Activated CD4-positive, alpha-beta T cell treated with anti-CD3 and anti-CD28 coated beads for 1 hour (primary cell): Measurements from ENCODE around the gene DERL2.
"Not testable (repeated sequence)": the region's sequence is repeated elsewhere in the genome, so short reads cannot be mapped to it uniquely, and the experiment has no call there.

Experiments
- DNase-seq: peaks from one replicate; pipeline ENCODE4 v3.0.0-alpha.2; 2020

DERL2 gene

DNA sequence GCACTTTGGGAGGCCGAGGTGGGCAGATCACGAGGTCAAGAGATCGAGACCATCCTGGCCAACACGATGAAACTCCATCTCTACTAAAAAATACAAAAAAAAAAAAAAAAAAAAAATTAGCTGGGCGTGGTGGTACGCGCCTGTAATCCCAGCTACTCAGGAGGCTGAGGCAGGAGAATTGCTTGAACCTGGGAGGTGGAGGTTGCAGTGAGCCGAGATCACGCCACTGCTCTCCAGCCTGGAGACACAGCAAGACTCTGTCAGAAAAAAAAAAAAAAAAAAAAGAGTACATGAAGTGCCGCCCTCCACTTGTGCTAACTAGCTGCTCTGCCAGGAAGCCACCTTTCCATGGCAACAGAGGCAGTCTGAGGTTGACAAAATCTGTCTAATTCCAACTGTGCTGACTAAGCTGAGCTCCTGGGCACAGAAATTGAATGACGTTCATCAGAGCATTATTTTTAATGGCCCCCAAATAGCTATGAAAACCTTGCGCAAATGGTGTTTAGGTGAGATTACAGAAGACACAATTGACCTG lies 50.1 kb downstream of the DERL2 start:
- DNase-seq: not testable (repeated sequence)

DNA sequence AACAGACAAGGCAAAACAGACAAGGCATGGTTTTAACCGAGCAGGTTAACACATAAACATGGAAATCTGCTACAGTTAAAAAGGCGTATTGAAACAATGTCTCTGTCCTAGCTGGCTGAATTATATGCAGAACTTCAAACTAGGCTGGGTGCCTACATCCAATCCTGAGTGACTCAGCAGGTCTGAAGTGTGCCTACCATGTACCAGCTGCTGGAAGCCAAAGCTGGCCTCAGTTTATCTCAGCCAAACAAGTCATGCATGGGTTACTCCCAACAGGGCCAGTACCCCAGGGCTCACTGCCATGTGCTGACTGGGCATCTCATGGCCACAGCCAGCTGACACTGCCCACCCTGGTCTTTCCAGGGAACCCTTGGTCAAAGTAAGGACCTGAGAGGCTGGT lies 51.0 kb downstream of the DERL2 start:
- no peak for DNase-seq

DNA sequence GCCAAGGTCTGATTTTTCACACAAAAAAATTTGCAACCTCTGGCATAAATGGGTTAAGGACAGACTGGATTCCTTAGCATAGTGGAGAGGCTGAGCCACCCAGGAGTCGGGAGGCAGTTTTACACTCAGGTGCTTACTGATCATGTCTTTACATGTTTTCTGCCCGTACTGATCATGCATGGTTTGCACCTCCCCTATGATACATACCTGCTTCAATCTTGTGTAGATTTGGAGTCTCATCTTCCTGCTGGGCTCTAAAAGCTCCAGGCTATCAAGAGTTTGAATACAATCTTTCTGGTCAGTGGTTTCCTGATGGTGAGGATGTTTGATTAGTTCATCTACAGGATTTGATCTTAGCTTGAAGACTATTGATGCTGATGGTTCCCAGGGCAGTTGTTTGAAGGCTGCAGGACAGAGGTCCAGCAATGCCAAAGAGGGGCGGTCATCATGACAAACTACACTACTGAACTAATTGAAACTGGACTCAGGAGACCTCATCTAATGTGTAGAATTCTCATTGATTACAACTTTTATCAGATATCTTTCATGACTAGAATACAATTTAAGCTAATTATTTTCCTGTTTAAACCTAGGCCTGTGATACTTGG lies 53.9 kb downstream of the DERL2 start:
- no peak for DNase-seq

DNA sequence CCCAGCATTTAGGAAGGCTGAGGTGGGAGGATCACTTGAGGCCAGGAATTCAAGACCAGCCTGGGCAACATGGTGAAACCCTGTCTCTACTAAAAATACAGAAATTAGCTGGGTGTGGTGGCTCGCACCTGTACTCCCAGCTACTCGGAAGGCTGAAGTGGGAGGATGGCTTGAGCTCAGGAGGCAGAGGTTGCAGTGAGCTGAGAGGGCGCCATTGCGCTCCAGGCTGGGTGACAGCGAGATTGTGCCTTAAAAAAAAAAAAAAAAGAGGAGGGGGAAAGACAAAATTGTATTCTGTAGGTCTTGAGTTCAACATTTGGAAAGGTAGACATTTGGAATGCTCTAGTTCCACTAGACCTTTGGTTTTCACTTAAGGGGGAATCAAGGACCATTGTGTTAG lies 54.7 kb downstream of the DERL2 start:
- not testable (repeated sequence) for DNase-seq

DNA sequence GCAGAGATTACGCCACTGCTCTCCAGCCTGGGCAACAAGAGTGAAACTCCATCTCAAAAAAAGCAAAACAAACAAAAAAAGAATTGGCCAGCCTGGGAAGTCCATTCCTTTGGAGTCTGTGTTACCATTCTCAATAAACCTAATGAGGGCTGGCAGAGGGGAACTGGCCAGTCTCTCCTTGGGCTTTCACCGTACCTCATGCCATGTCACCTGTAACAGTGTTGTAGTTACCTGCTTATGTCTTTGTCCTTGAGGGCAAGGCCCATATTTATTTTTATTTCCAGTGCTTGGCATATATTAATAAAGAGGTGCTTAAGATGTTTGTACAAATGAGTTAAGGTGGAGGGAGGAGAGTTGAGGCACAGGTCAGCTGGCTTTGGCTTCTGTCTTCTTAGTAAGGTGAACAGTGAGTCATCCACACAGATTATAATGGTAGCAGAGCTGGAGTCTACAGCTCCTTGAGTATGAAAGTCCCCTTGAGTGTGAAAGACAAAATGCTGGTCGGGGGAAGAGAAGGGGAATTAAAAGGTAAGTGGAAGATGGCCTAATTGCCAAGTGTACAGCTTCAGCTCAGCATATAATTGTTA lies 55.5 kb downstream of the DERL2 start:
- DNase-seq: no peak

DNA sequence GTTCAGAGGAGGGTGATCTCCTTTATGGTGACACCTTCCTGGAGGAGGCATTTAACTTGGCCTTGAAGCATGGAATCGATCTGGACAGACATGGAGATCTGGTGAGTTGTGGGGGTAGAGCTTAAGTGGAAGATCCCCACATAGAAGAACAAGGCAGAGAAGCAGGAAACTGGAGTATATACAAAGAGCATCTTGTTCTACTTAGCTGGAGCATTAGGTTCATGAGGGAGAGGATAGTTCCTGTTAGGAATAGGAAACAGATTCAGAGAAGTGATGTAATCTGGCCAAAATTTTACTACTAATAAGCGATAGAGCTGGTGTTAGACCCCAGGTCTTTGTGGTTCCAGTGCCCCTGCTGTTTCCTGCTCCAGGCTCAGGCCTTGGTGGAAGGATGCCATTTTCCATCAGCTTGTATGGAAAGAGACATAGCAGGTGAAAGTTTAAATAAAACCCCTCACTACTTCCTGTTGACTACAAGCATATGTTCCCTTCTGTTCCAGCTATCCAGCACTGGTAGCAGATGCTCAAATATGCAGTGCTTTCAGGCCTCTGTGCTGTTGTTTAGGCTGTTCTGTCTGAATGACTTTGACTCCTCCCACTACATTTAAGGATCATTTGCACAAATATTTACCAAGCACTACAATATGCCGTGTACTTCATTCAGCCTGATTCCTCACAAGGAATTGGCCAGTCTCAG lies 56.6 kb downstream of the DERL2 start:
- no peak for DNase-seq

DNA sequence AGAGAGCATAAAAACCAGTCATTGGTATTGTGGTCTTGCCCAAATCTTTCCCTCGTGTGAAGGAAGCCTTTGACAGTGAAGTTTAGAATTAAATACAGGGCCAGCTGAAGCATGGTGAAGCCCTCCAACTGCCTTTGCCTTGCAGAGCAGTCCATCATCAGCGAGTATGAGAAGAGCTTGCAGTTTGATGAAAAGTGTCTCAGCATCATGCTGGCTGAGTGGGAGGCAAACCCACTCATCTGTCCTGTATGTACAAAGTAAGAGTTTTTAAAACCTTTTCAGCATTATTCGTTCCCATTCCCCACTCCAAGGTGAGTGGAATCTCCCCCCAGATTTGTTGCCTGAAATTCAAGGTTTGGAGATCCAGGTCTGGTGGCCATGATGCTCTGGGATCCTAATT lies 60.2 kb downstream of the DERL2 start:
- no peak for DNase-seq

DNA sequence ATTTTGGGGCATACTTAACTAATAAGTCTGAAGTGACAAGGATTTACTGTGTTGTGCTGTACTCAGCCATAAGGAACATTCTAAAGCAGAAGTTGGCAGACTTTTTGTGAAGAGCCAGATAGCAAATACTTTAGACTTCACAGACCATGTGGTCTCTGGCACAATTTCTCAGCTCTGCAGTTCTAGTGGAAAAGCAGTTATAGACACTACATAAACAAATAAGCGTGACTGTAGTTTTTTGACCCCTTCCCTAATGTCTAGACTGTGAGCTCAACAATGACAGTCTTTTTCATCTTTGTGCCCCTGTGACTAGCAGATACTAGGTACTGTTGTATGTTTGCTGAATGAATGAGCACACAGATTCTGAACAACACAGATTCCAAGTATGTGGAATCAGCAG lies 61.1 kb downstream of the DERL2 start:
- no peak for DNase-seq

DNA sequence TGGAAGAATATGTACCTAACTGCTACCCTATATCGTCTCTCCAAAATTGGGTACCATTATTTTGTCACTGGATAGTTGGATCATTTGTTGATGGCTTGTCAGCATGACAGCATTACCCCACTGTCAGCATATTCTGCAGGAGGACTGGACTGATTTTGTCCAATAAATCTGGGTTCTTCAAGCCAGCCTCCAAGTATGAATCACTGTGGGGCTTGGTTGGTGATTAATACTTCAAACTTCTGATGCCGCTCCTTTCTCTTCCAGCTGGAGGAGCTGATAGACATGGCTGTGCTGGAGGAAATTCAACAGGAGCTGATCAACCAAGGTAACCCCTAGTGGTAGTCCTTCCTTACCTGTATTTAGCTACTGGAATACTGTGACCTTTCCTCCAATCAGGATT lies 63.5 kb downstream of the DERL2 start:
- DNase-seq: no peak
